ENCODE results near the gene WNT1.

- TF ChIP-seq EP300 (IDR thresholded peaks at IDR 0.05; ENCODE audit: low read length) (peak; percentile 22; the same call in 1 of the 2 replicates), SRF (CRISPR knock-in tag; IDR thresholded peaks at IDR 0.05) (no peak)
Observed at GRCh38 chr12:49015196-49015595, 37.1 kb downstream of the WNT1 start.

Measured in K562 (cell line).